ENCODE results near the gene BRD3.

- no peak for TF ChIP-seq CTCF (IDR thresholded peaks at IDR 0.05)
- no peak for TF ChIP-seq POLR2A (IDR thresholded peaks at IDR 0.05)
Observed at GRCh38 chr9:134111064-134111463, 43.2 kb upstream of the BRD3 start.

Measured in heart left ventricle (tissue), 13 donors.